DMS53 (cell line): ENCODE results near the gene GLDC.

Experiments used
- DNase-seq: peaks from one replicate; lab custom pipeline; 2025; lab: John Stamatoyannopoulos, UW

Gene GLDC

GRCh38 chr9:6501526-6502210 is 143.9 kb downstream of the GLDC start:
- no peak for DNase-seq

DNA sequence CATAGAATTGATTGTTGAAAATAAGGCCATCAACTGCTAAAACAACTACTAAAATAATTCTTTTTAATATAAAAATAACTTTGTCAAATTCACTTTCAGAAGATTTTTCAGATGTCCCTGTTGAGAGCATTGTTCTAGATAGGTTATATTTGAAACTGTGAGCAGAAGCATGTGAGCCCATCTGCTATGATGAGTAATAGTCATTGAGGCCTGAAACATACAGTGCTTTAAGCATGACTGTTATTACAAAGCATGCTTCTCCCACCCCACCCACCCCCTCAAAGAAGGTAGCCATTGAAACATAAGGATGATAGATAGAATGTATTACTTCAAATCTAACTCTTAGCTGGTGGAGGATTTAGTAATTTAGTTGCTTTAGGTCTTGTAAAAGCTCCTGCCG is 146.5 kb downstream of the GLDC start:
- no peak for DNase-seq

DNA sequence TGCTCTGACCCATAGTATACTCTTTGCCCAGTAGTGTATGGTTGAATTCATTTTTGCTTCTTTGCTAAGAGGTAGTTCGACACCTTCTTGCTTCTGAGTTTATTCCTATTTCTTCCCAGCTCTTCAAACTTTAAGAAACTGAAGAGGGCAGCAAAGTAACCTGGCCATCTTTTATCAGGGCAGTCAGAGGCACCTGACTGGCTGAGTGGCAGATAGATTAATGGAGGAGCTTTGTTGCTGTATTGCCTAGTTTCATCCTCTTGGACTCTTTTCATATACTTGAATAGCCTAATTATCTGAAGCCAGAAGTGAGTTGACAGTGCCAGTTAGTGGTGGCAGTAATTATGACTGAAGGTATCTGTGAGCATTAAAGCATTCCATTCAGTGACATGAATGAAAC is 150.1 kb downstream of the GLDC start:
- DNase-seq, result no peak

- no peak for DNase-seq
Measured at GRCh38 chr9:6490863-6491262, 154.7 kb downstream of the GLDC start.

DNA sequence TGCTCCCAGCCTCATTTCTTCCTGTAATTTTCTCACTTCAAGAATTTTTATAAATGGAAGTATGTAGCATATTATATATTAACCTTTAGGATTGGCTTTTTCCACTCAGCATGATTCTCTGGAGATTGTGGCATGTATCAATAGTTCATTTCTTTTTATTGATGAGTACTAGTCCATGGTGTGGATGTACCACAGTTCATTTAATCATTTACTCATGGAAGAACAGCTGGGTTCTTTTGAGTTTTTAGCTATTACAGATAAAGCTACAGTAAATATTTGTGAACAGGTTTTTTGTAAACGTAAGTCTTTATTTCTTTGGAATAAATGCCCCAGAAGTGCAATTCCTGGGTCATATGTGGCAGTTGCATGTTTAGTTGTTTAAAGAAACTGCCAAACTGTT is 156.4 kb downstream of the GLDC start:
- no peak for DNase-seq

DNA sequence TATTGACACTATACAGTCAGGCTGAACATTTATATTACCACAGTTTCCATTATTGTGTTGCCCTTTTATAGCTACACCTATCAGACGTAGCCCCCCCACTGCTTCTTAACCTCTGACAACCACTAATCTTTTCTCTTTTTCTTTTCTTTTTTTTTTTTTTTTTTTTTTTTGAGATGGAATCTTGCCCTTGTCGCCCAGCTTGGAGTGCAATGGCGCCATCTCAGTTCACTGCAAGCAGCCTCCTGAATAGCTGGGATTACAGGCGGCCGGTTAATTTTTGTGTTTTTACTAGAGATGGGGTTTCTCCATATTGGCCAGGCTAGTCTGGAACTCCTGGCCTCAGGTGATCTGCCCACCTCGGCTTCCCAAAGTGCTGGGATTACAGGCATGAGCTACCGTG is 157.1 kb downstream of the GLDC start:
- peak; percentile 8 for DNase-seq

GRCh38 chr9:6484210-6484609 is 161.3 kb downstream of the GLDC start:
- no peak for DNase-seq
